ENCODE measurements around the gene ERAP2. TPM values are rescaled to one million over a fixed set of nuclear protein-coding genes. Genes with fewer than 3 reads are reported as not detected.

The ERAP2 gene
- total RNA-seq, 2 experiments from 2014 or later = 19.5 to 29.3 TPM

DNA sequence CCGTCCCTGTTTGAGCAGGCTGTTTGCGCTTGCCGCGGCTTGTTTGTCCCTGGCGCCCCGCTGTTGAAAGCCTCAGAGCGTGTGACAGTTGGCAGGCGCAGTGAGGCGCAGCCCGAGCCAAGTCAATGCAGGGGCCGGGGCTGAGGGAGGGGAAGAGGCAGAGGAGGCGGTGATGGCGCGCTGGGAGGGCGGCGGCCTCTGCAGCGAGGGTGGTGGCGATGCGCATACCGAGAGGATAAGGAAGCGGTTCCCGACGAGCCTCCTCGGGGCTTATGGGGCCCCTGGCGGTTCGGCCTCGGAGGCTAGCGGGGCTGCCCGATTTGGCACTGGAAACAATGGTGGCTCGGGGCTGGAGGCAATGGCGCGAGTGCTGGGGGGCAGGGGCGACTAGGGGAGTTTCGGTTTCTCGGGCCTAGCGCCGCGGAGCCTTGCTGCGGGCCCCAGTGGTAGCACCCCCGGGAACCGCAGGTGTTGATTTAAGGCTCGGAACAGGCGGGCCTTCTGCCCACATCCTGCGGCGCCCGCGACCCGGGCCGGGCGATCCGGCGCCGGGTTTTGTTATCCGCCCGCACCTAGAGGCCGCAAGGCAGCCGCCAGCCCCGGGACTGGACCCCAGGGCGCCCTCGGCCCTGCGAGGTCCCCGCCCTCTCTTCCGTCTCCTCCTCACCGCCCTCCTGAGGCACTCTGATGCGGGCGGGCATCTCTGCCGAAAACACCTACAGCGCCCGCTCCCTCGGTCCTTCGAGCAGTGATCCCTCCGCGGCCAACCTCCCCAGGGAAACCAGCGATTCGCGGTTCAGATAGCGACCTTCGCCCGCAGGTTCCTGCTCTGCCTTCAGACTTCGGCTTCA, 58.6 kb downstream of the ERAP2 start:
- peak overlapping the region; percentile 95 for H3K4me2 ChIP-seq (ENCODE audit: low read length)
- H3K9me3 ChIP-seq (ENCODE audit: low read length) = no peaks in the 10 kb centered on the region
- POLR2A ChIA-PET = interaction anchor here (1.5 to 1.6 kb wide), 2 partner anchors 28 to 73 kb away, joined by 3 to 5 read pairs; no protein-coding TSS in a partner anchor
- no TSS peak for BruUV-seq (replicated peaks)
- H3K4me1 ChIP-seq (ENCODE audit: insufficient read depth, low read length, poor library complexity, severe bottlenecking) = peaks cover 53% of the 10 kb centered on the region
- peak; percentile 97 for DNase-seq (ENCODE audit: low spot score)
- intact Hi-C loops (cut with micrococcal nuclease; ENCODE audit: unreplicated experiment) = loop anchor here (1.0 to 5.0 kb wide), 8 partner anchors 23 to 1174 kb away; partner anchors contain the start of genes ERAP1, ERAP2 and LIX1
- peaks cover 22% of the 10 kb centered on the region for H3K36me3 ChIP-seq (ENCODE audit: insufficient read depth, low read length)
- H3K9me2 ChIP-seq (ENCODE audit: insufficient read depth, low read length) = no peaks in the 10 kb centered on the region
- peak overlapping the region; percentile 98 for H3K27ac ChIP-seq (ENCODE audit: low read depth, low read length, poor library complexity, severe bottlenecking)
- TF ChIP-seq, protein P1, sequence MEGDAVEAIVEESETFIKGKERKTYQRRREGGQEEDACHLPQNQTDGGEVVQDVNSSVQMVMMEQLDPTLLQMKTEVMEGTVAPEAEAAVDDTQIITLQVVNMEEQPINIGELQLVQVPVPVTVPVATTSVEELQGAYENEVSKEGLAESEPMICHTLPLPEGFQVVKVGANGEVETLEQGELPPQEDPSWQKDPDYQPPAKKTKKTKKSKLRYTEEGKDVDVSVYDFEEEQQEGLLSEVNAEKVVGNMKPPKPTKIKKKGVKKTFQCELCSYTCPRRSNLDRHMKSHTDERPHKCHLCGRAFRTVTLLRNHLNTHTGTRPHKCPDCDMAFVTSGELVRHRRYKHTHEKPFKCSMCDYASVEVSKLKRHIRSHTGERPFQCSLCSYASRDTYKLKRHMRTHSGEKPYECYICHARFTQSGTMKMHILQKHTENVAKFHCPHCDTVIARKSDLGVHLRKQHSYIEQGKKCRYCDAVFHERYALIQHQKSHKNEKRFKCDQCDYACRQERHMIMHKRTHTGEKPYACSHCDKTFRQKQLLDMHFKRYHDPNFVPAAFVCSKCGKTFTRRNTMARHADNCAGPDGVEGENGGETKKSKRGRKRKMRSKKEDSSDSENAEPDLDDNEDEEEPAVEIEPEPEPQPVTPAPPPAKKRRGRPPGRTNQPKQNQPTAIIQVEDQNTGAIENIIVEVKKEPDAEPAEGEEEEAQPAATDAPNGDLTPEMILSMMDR (conservative IDR thresholded peaks at IDR 0.05; ENCODE audit: low read length) = no peak
- TF ChIP-seq EZH2phosphoT487 (IDR thresholded peaks at IDR 0.05; ENCODE audit: borderline replicate concordance, low read depth, low read length) = no peak
- H2AFZ ChIP-seq (ENCODE audit: low read length) = peak overlapping the region; percentile 81
- H3K79me2 ChIP-seq (ENCODE audit: insufficient read depth, low read depth, low read length) = peaks cover 67% of the 10 kb centered on the region
- peak overlapping the region; percentile 87 for H3K4me3 ChIP-seq (ENCODE audit: low read depth, low read length, poor library complexity, severe bottlenecking)
- H4K20me1 ChIP-seq (ENCODE audit: insufficient read depth, low read length) = peaks cover 9% of the 10 kb centered on the region; the same call in 1 of the 2 replicates
- CTCF ChIA-PET (ENCODE audit: unreplicated experiment) = no interaction called here

DNA sequence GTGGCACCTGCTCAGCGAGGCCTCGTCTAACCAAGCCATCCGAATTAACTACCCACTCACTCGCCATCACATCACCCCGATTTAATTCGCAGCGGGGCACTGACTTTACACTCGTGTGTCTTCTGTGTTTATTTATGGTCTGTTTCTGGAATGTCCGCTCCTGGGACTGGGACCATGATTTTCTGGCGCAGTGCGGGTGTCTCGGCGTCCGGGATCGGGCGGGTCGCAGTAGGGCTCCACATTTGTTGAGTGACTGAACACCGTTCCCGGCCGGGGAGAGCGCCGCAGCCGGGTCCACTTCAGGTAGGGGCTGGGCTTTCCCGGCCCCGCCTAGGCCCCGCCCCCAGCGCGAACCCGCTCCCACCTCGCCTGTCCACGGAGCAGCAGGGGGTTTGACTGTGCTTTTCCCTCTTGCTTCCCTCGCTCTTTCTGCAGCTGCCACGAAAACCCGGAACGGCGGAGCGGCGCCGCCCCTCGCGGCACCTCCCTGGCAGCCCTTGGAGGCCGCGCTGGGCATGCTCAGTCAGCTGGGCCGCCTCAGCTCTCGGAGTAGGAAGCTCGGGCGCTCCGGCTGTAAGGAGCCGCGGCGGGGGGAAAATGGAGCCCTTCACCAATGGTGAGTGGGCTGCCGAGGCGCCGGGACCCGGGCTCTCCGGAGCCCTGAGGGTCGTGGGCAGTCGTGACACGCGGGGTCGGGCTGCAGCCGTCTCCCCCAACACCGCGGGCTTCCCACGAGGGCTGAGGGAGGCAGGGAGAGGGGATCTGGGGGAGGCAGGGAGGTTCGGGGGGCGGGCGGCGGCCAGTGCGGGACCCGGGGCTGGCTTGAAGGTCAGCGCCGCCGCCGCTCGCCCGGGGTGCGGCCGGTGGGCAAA, 59.5 kb downstream of the ERAP2 start, which contains the start of gene LNPEP:
Gene LNPEP, plus strand, starts transcription at position 522 of the 872 bp plus-strand sequence. Its CDS starts 76 bp downstream, at position 598.
- DNase-seq (ENCODE audit: low spot score) = peak; percentile 96
- intact Hi-C loops (cut with micrococcal nuclease; ENCODE audit: unreplicated experiment) = loop anchor here (1.0 to 2.0 kb wide), 8 partner anchors 23 to 1175 kb away; partner anchors contain the start of genes CAST, ERAP1, ERAP2 and LIX1
- Histone ChIP-seq H3K9me2 (ENCODE audit: insufficient read depth, low read length) (no peaks in the 10 kb centered on the region), H3K36me3 (ENCODE audit: insufficient read depth, low read length) (peaks cover 30% of the 10 kb centered on the region), H3K9me3 (ENCODE audit: low read length) (no peaks in the 10 kb centered on the region), H3K79me2 (ENCODE audit: insufficient read depth, low read depth, low read length) (peaks cover 76% of the 10 kb centered on the region), H3K4me3 (ENCODE audit: low read depth, low read length, poor library complexity, severe bottlenecking) (peak within 1 kb of the TSS; percentile 87), H3K4me1 (ENCODE audit: insufficient read depth, low read length, poor library complexity, severe bottlenecking) (peaks cover 49% of the 10 kb centered on the region), H2AFZ (ENCODE audit: low read length) (peak within 1 kb of the TSS; percentile 76), H3K4me2 (ENCODE audit: low read length) (peak within 1 kb of the TSS; percentile 95), H4K20me1 (ENCODE audit: insufficient read depth, low read length) (peaks cover 14% of the 10 kb centered on the region; the same call in 1 of the 2 replicates), H3K27ac (ENCODE audit: low read depth, low read length, poor library complexity, severe bottlenecking) (peak within 1 kb of the TSS; percentile 98)
- TF ChIP-seq EZH2phosphoT487 (IDR thresholded peaks at IDR 0.05; ENCODE audit: borderline replicate concordance, low read depth, low read length) = no peak
- TF ChIP-seq, protein P1 (conservative IDR thresholded peaks at IDR 0.05; ENCODE audit: low read length) = no peak
- ChIA-PET POLR2A (interaction anchor here (0.7 to 3.2 kb wide), 11 partner anchors 23 to 647 kb away, joined by 3 to 38 read pairs (median 5); no protein-coding TSS in a partner anchor), CTCF (ENCODE audit: unreplicated experiment) (interaction anchor here (0.6 kb wide), 1 partner anchor 43 kb away, joined by 3 read pairs; no protein-coding TSS in a partner anchor)
- BruUV-seq (replicated peaks) = no TSS peak
